HepG2 (cell line): Measurements from ENCODE around the gene ELP5. TPM values are rescaled to one million over a fixed set of nuclear protein-coding genes. Genes with fewer than 3 reads are reported as not detected.

Experiments
- AGO1 ChIP-seq: fragments of 200-400 bp; formaldehyde crosslinking; IDR thresholded peaks from 2 replicates; pipeline ENCODE4 v1.6.1; 2017; ENCODE audit warnings: mild to moderate bottlenecking, low read depth, low read length, moderate library complexity; ENCODE audit not compliant: poor library complexity, severe bottlenecking
- FLYWCH1 ChIP-seq: sonication (generic); formaldehyde crosslinking; IDR thresholded peaks from 2 replicates; pipeline ENCODE4 v1.8.1; 2023; ENCODE audit warnings: mild to moderate bottlenecking, missing genetic modification reagents
- FOXC1 ChIP-seq: sonication (generic); formaldehyde crosslinking; IDR thresholded peaks from 2 replicates; pipeline ENCODE4 v1.8.0; 2022; ENCODE audit warnings: mild to moderate bottlenecking, missing genetic modification reagents, borderline replicate concordance
- HDAC6 ChIP-seq: fragments of 200-600 bp; sonication (generic); IDR thresholded peaks from 2 replicates; pipeline ENCODE4 v1.7.0; 2017; ENCODE audit warnings: mild to moderate bottlenecking, antibody characterized with exemption, low read length, low read depth
- MIER3 ChIP-seq: IDR thresholded peaks from 2 replicates; pipeline ENCODE4 v1.6.1; 2016; ENCODE audit warnings: missing compliant biosample characterization, borderline replicate concordance
- PAX8 ChIP-seq: sonication (generic); formaldehyde crosslinking; IDR thresholded peaks from 2 replicates; pipeline ENCODE4 v1.8.0; 2022; ENCODE audit warnings: mild to moderate bottlenecking, missing genetic modification reagents, borderline replicate concordance
- RAD51 ChIP-seq: fragments of 450-650 bp; IDR thresholded peaks from 2 replicates; pipeline ENCODE4 v1.6.1; 2016; ENCODE audit warnings: borderline replicate concordance
- REST ChIP-seq, 2 experiments: IDR thresholded peaks; 2 replicates each; pipeline ENCODE4 v1.6.1; 2011 to 2012; ENCODE audit warnings: low read length in 2 of 2, borderline replicate concordance in 1 of 2, low read depth in 1 of 2, mild to moderate bottlenecking in 1 of 2, moderate library complexity in 1 of 2
- SATB2 ChIP-seq: sonication (generic); formaldehyde crosslinking; IDR thresholded peaks from 2 replicates; pipeline ENCODE4 v1.5.0; 2020; ENCODE audit warnings: missing genetic modification reagents
- SMAD1 ChIP-seq: sonication (generic); formaldehyde crosslinking; IDR thresholded peaks from 2 replicates; pipeline ENCODE4 v1.4.0; 2020; ENCODE audit warnings: missing genetic modification reagents, low read depth, mild to moderate bottlenecking, borderline replicate concordance
- SNRNP70 ChIP-seq: fragments of 200-400 bp; formaldehyde crosslinking; IDR thresholded peaks from 2 replicates; pipeline ENCODE4 v1.6.1; 2017; ENCODE audit warnings: mild to moderate bottlenecking, low read depth, low read length, moderate library complexity
- SRY ChIP-seq: sonication (generic); formaldehyde crosslinking; IDR thresholded peaks from 2 replicates; pipeline ENCODE4 v1.8.0; 2022; ENCODE audit warnings: mild to moderate bottlenecking, missing genetic modification reagents
- SUZ12 ChIP-seq: fragments of 150-350 bp; IDR thresholded peaks from 2 replicates; pipeline ENCODE4 v1.6.1; 2014; ENCODE audit warnings: low read depth, low read length
- TEF ChIP-seq: sonication (generic); formaldehyde crosslinking; IDR thresholded peaks from 2 replicates; pipeline ENCODE4 v1.5.0; 2020; ENCODE audit warnings: missing genetic modification reagents
- TGIF2 ChIP-seq: IDR thresholded peaks from 2 replicates; pipeline ENCODE4 v1.6.1; 2016; ENCODE audit warnings: control low read depth, missing compliant biosample characterization
- TRIM22 ChIP-seq: fragments of 450-650 bp; IDR thresholded peaks from 2 replicates; pipeline ENCODE4 v1.6.1; 2017
- ZNF629 ChIP-seq: sonication (generic); formaldehyde crosslinking; conservative IDR thresholded peaks from 2 replicates; pipeline ENCODE4 v1.5.0; 2020; ENCODE audit warnings: missing genetic modification reagents
- ZNF776 ChIP-seq: sonication (generic); formaldehyde crosslinking; IDR thresholded peaks from 2 replicates; pipeline ENCODE4 v1.4.0; 2020; ENCODE audit warnings: mild to moderate bottlenecking, missing genetic modification reagents
- ZNF879 ChIP-seq: sonication (generic); formaldehyde crosslinking; IDR thresholded peaks from 2 replicates; pipeline ENCODE4 v1.8.1; 2023; ENCODE audit warnings: missing genetic modification reagents
- ZSCAN21 ChIP-seq: sonication (generic); formaldehyde crosslinking; IDR thresholded peaks from 2 replicates; pipeline ENCODE4 v1.8.0; 2022; ENCODE audit warnings: mild to moderate bottlenecking, missing genetic modification reagents, moderate library complexity, borderline replicate concordance
- ZSCAN5A ChIP-seq: sonication (generic); formaldehyde crosslinking; IDR thresholded peaks from 2 replicates; pipeline ENCODE4 v1.8.0; 2022; ENCODE audit warnings: mild to moderate bottlenecking, missing genetic modification reagents, borderline replicate concordance
- ZSCAN9 ChIP-seq: IDR thresholded peaks from 2 replicates; pipeline ENCODE4 v1.6.1; 2016; ENCODE audit warnings: borderline replicate concordance
- polyA plus RNA-seq, 8 experiments: library from polyadenylated mRNA; depleted of rRNA in 3 of 8; stranded (reverse) in 7 of 8; unstranded in 1 of 8; fragments of >200 nt; fragmentation: Illumina TruSeq in 4 of 8; extraction: Trizol in 4 of 8; gene quantifications; 2 replicates each; pipeline versions ENCODE4 v1.2.1 to v1.2.3, GENCODE V29; 2011 to 2016; ENCODE audit warnings: low read depth in 4 of 8, missing spikeins in 1 of 8, mixed read lengths in 1 of 8; ENCODE audit not compliant: insufficient read depth in 1 of 8
- total RNA-seq, 5 experiments: library from RNA; depleted of rRNA; stranded (reverse); fragments of >200 nt; fragmentation: Illumina TruSeq; extraction: Trizol; gene quantifications; 2 replicates each; pipeline ENCODE4 v1.2.3, GENCODE V29; 2016; ENCODE audit warnings: low read depth in 1 of 5

The ELP5 gene
- total and polyA plus RNA-seq, 2 of the 13 experiments (the other 11 are each of a cell fraction or from before 2014, with no cell fraction given) = 67.6 to 69.8 TPM

DNA sequence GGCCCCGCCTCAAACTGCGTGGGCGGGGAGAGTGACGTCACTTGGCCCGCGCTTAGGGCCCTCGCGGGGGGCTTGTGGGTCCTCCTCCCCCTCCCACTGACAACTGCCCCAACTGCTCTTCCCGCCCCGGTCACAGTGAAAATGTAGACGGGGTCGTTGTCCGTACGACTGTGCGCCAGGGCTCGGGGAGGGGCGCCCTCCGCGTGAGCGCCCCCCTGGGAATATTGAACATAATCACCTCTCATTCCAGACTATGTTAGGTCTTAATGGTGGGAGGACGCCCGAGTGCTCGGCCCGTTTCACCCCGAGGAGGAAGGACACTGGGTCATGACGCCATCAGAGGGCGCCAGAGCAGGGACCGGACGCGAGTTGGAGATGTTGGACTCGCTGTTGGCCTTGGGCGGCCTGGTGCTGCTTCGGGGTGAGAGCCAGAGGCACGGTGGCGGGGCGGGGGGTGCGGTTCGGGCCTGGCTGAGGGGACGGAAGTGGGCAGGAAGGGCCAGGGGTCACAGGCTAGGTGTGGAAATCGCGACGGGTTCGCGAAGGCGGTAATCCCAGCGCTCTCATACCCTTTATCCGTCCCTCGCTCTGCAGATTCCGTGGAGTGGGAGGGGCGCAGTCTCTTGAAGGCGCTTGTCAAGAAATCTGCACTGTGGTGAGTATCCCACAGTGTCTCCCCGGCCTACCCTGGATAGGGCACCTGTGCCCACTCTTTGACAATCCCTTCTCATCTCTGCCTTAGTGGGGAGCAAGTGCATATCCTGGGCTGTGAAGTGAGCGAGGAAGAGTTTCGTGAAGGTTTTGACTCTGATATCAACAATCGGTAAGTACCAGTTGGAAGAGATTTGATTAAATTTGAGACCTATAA lies at the start of gene ELP5 (continued):
- TF ChIP-seq ZSCAN5A (CRISPR knock-in tag) (no peak), SNRNP70 (no peak), ZNF629 (CRISPR knock-in tag) (no peak), REST (IDR thresholded peaks at IDR 0.05; ENCODE audit: borderline replicate concordance in 1 of 2, low read depth in 1 of 2, low read length in 2 of 2) (no peak; a peak in 1 of 4 replicates), PAX8 (no peak), RAD51 (no peak), MIER3 (CRISPR knock-in tag) (peak; percentile 42; the same call in 1 of the 2 replicates), ZNF879 (no peak), FOXC1 (peak; percentile 90), TRIM22 (no peak), ZSCAN9 (CRISPR knock-in tag) (no peak), ZSCAN21 (peak; percentile 81; the same call in 1 of the 2 replicates), ZNF776 (peak; percentile 50; the same call in 1 of the 2 replicates), SMAD1 (no peak), AGO1 (peak; percentile 42), SATB2 (no peak), TGIF2 (no peak), TEF (no peak), SUZ12 (no peak), SRY (peak; percentile 67; the same call in 1 of the 2 replicates), HDAC6 (no peak), FLYWCH1 (CRISPR knock-in tag) (no peak)
